Measurements from ENCODE around the gene TMEM40.

TMEM40 gene

DNA sequence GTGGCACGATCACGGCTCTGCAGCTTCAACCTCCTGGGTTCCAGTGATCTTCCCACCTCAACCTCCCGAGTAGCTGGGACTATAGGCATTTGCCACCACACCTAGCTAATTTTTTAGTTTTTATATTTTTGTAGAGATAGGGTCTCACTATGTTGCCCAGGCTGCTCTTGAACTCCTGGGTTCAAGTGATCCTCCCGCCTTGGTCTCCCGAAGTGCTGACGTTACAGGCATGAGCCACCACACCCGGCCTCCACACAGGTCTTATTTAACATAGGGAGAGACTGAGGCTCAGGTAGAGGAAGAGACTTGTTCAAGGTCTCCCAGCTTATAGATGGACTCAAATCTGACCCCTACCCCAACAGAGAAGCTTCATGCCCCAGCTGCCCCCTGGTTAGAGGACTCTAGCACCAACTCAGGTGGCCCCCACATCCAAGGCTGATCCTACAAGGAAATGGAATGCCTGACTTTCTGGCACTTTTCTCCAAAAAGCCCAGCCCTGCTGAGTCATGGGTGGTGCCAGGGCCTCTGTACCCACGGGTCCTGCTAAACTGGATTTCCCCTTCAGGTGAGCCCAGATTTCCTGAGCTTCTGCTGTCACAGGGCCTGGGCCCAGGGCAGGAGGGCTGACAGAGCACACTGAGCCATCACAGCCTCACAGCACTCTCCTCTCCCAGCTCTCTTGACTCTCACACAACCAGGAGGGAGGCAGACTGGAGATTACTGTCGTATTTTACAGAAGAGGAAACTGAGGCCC is 5.6 kb downstream of the TMEM40 start:
- Mint-ChIP-seq H3K36me3 (ENCODE audit: insufficient read depth) (no peaks in the 10 kb centered on the region), H3K4me1 (peaks cover 9% of the 10 kb centered on the region), H3K9me3 (no peaks in the 10 kb centered on the region), H3K27me3 (peaks cover 29% of the 10 kb centered on the region), H3K4me3 (no peak overlapping the region), H3K27ac (ENCODE audit: low read depth) (no peak overlapping the region)
- no peak for DNase-seq (ENCODE audit: low spot score in 2 of 2)
- ATAC-seq (replicated peaks; ENCODE audit: extremely low read depth, poor library complexity, severe bottlenecking) = no peak

GRCh38 chr3:12752809-12753208 is 6.2 kb downstream of the TMEM40 start:
- H3K27me3 Mint-ChIP-seq = peaks cover 29% of the 10 kb centered on the region
- no peaks in the 10 kb centered on the region for H3K9me3 Mint-ChIP-seq
- no peak overlapping the region for H3K4me3 Mint-ChIP-seq
- no peak for DNase-seq (ENCODE audit: low spot score in 2 of 2)
- no peak overlapping the region for H3K27ac Mint-ChIP-seq (ENCODE audit: low read depth)
- ATAC-seq (replicated peaks; ENCODE audit: extremely low read depth, poor library complexity, severe bottlenecking) = no peak
- H3K4me1 Mint-ChIP-seq = peaks cover 9% of the 10 kb centered on the region
- no peaks in the 10 kb centered on the region for H3K36me3 Mint-ChIP-seq (ENCODE audit: insufficient read depth)

DNA sequence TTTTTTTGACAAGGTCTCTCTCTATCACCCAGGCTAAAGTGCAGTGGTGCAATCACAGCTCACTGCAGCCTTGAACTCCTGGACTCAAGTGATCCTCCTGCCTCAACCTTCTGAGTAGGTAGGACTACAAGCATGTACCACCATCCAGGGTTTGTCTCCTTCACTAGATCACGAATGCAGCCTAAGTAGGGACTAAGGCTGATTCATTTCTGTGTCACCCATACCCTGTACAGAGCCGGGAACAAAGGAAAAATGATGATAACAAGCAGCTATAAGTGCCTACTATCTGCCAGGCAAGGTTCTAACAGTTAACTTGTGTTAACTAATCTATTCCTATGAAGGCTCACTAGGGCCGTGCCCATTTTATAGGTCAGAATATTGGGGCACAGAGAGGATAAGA is 7.0 kb downstream of the TMEM40 start:
- Mint-ChIP-seq H3K4me3 (no peak overlapping the region), H3K27me3 (peaks cover 26% of the 10 kb centered on the region)

DNA sequence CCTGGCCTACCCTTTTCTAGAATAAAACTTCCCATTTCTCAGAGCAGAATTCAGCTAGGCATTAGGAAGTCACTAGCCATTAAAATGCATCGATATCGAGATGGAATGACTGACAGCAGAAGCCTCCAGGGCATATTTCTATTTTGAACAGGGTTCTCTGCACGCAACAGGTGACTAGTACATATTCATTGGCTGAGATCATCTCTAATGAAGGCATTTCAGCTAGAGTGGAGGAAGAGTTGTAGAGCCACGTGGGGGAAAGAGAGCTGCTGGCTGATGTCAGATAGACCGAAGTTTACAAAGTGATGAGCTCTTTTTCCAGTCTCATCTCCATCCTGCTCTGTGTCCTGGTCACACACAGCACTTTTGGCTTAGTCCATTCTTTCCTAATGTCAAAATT is 7.5 kb downstream of the TMEM40 start:
- H3K36me3 Mint-ChIP-seq (ENCODE audit: insufficient read depth) = no peaks in the 10 kb centered on the region
- no peak for DNase-seq (ENCODE audit: low spot score in 2 of 2)
- no peak for ATAC-seq (replicated peaks; ENCODE audit: extremely low read depth, poor library complexity, severe bottlenecking)
- peaks cover 9% of the 10 kb centered on the region for H3K4me1 Mint-ChIP-seq
- peaks cover 26% of the 10 kb centered on the region for H3K27me3 Mint-ChIP-seq
- no peaks in the 10 kb centered on the region for H3K9me3 Mint-ChIP-seq
- H3K4me3 Mint-ChIP-seq = no peak overlapping the region
- H3K27ac Mint-ChIP-seq (ENCODE audit: low read depth) = no peak overlapping the region

More for the DNA sequence above, 7.0 kb downstream of the TMEM40 start:
- Mint-ChIP-seq H3K4me1 (peaks cover 9% of the 10 kb centered on the region), H3K36me3 (ENCODE audit: insufficient read depth) (no peaks in the 10 kb centered on the region), H3K9me3 (no peaks in the 10 kb centered on the region), H3K27ac (ENCODE audit: low read depth) (no peak overlapping the region)
- no peak for DNase-seq (ENCODE audit: low spot score in 2 of 2)
- no peak for ATAC-seq (replicated peaks; ENCODE audit: extremely low read depth, poor library complexity, severe bottlenecking)

- DNase-seq (ENCODE audit: low spot score in 2 of 2) = no peak
- Mint-ChIP-seq H3K4me3 (no peak overlapping the region), H3K27me3 (peaks cover 22% of the 10 kb centered on the region), H3K27ac (ENCODE audit: low read depth) (no peak overlapping the region), H3K36me3 (ENCODE audit: insufficient read depth) (no peaks in the 10 kb centered on the region), H3K9me3 (no peaks in the 10 kb centered on the region), H3K4me1 (peaks cover 6% of the 10 kb centered on the region)
- no peak for ATAC-seq (replicated peaks; ENCODE audit: extremely low read depth, poor library complexity, severe bottlenecking)
Measured at GRCh38 chr3:12750658-12751071, 8.4 kb downstream of the TMEM40 start.

DNA sequence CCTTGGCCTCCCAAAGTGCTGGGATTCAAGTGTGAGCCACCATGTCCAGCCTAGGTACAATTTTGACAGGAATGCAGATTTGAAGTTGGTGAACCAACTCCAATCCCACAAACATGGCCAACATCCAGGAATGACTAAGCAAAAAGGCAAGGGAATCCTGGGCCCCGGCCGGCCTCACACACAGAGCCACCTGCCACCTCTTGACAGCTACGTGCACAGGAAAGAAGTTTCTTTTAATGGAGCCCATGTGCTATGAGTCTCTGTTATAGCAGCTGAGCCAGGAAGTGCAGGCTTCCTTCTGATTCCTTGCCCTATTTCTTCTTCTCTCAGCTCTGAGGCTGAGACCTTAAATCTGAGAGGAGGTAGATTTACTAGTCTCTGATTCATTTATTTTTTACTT is 8.8 kb downstream of the TMEM40 start:
- H3K4me1 Mint-ChIP-seq = peaks cover 5% of the 10 kb centered on the region
- no peak overlapping the region for H3K27ac Mint-ChIP-seq (ENCODE audit: low read depth)
- DNase-seq (ENCODE audit: low spot score in 2 of 2) = no peak
- no peak for ATAC-seq (replicated peaks; ENCODE audit: extremely low read depth, poor library complexity, severe bottlenecking)
- H3K9me3 Mint-ChIP-seq = no peaks in the 10 kb centered on the region
- no peaks in the 10 kb centered on the region for H3K36me3 Mint-ChIP-seq (ENCODE audit: insufficient read depth)
- H3K4me3 Mint-ChIP-seq = no peak overlapping the region
- H3K27me3 Mint-ChIP-seq = peaks cover 18% of the 10 kb centered on the region

- Mint-ChIP-seq H3K9me3 (no peaks in the 10 kb centered on the region), H3K27ac (ENCODE audit: low read depth) (no peak overlapping the region), H3K4me3 (no peak overlapping the region), H3K27me3 (peaks cover 24% of the 10 kb centered on the region), H3K4me1 (peaks cover 5% of the 10 kb centered on the region), H3K36me3 (ENCODE audit: insufficient read depth) (no peaks in the 10 kb centered on the region)
- DNase-seq (ENCODE audit: low spot score in 2 of 2) (no peak), ATAC-seq (replicated peaks; ENCODE audit: extremely low read depth, poor library complexity, severe bottlenecking) (no peak)
Measured at GRCh38 chr3:12748477-12748876, 10.6 kb downstream of the TMEM40 start.

- no peaks in the 10 kb centered on the region for H3K9me3 Mint-ChIP-seq
- H3K27me3 Mint-ChIP-seq = peaks cover 39% of the 10 kb centered on the region
Measured at GRCh38 chr3:12746419-12746818, 12.6 kb downstream of the TMEM40 start.

DNA sequence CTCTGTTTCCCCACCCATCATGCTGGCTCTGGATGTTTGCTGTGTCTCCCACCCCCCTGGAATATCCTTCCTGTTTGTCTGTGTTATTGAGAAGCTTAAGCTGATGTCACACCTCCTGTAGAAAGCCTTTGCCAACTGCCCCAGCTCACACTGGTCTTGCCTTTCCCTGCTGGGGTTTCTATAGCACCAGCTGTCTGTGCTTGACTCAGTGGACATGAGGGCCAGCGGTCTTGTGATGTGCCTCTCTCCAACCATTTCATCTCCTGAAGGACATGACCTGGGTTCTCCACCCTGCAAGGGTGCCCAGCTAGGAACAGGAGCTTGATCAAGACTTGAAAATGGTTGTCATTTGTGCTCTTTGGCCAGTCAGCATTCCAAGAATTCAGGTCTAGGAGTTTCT is 14.7 kb downstream of the TMEM40 start:
- H3K27me3 Mint-ChIP-seq = peaks cover 47% of the 10 kb centered on the region
- ATAC-seq (replicated peaks; ENCODE audit: extremely low read depth, poor library complexity, severe bottlenecking) = no peak
- H3K27ac Mint-ChIP-seq (ENCODE audit: low read depth) = no peak overlapping the region
- H3K4me1 Mint-ChIP-seq = no peaks in the 10 kb centered on the region
- no peak for DNase-seq (ENCODE audit: low spot score in 2 of 2)
- H3K36me3 Mint-ChIP-seq (ENCODE audit: insufficient read depth) = no peaks in the 10 kb centered on the region
- H3K9me3 Mint-ChIP-seq = no peaks in the 10 kb centered on the region
- H3K4me3 Mint-ChIP-seq = no peak overlapping the region

More at GRCh38 chr3:12746419-12746818, 12.6 kb downstream of the TMEM40 start:
- H3K36me3 Mint-ChIP-seq (ENCODE audit: insufficient read depth) = no peaks in the 10 kb centered on the region
- ATAC-seq (replicated peaks; ENCODE audit: extremely low read depth, poor library complexity, severe bottlenecking) (no peak), DNase-seq (ENCODE audit: low spot score in 2 of 2) (no peak)
- peaks cover 5% of the 10 kb centered on the region for H3K4me1 Mint-ChIP-seq
- H3K4me3 Mint-ChIP-seq = no peak overlapping the region
- H3K27ac Mint-ChIP-seq (ENCODE audit: low read depth) = no peak overlapping the region

- H3K4me1 Mint-ChIP-seq = no peaks in the 10 kb centered on the region
- no peak for ATAC-seq (replicated peaks; ENCODE audit: extremely low read depth, poor library complexity, severe bottlenecking)
- no peak overlapping the region for H3K27ac Mint-ChIP-seq (ENCODE audit: low read depth)
Measured at GRCh38 chr3:12743583-12743982, 15.5 kb downstream of the TMEM40 start.

DNA sequence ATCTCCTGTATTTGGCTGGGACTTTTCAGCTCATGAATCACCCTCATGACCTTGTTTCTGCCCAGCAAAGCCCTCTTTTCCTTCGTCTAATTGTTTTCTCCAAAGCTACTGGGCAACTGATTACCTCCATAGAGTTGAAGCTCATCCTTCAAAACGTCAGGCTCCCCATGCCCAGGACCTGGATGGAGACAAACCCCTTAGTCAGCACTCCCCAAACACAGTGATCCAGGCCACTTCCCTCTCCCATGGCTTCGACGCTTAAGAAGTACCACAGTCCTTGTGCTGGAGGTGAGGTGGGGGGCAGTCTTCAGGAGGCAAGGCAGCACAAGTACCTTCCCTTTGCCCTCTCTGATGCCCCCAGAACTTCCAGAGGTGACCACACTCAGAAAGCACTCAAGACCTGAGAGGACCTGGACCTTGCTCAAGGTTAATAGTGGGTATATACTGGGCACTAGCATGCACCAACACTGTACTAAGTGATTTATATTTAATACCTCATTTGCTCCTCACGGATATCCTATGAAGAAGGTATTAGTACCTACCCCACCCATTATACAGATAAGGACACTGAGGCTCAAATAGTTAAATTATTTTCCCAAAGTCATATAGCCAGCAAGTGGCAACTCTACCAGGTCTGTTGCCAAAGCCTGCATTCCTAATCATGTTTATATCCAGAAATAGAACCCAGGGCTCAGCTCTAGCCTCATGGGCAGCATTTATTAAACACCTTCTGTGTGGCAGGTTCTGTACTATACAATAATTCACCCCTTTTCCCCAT is 16.5 kb downstream of the TMEM40 start:
- no peaks in the 10 kb centered on the region for H3K9me3 Mint-ChIP-seq
- H3K4me1 Mint-ChIP-seq = no peaks in the 10 kb centered on the region
- H3K36me3 Mint-ChIP-seq (ENCODE audit: insufficient read depth) = no peaks in the 10 kb centered on the region
- DNase-seq (ENCODE audit: low spot score in 2 of 2) (no peak), ATAC-seq (replicated peaks; ENCODE audit: extremely low read depth, poor library complexity, severe bottlenecking) (no peak)
- H3K27me3 Mint-ChIP-seq = peaks cover 47% of the 10 kb centered on the region
- no peak overlapping the region for H3K4me3 Mint-ChIP-seq
- H3K27ac Mint-ChIP-seq (ENCODE audit: low read depth) = no peak overlapping the region

More at GRCh38 chr3:12743583-12743982, 15.5 kb downstream of the TMEM40 start:
- no peak for DNase-seq (ENCODE audit: low spot score in 2 of 2)
- Mint-ChIP-seq H3K27me3 (peaks cover 47% of the 10 kb centered on the region), H3K9me3 (no peaks in the 10 kb centered on the region), H3K36me3 (ENCODE audit: insufficient read depth) (no peaks in the 10 kb centered on the region), H3K4me3 (no peak overlapping the region)

DNA sequence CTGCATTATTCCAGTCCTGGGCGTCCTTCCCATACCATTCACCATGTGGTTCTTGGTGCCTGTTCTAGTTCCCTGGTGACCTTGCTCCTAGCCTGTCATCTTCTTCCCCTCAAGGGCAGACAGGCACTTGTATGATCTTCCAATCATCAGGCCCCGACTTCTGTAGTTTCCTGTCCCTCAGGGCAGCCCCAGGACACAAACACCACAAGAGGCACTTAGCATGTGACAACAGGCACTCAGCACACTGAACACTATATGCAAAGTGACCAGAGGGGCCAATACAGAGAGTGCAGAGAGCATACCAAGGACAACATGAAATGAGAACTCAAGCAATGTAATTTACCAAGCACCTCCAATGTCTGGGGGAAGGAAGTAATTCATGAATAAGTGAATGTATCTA is 17.9 kb downstream of the TMEM40 start:
- peaks cover 38% of the 10 kb centered on the region for H3K27me3 Mint-ChIP-seq
- H3K4me1 Mint-ChIP-seq = no peaks in the 10 kb centered on the region
- ATAC-seq (replicated peaks; ENCODE audit: extremely low read depth, poor library complexity, severe bottlenecking) (no peak), DNase-seq (ENCODE audit: low spot score in 2 of 2) (no peak)
- no peak overlapping the region for H3K27ac Mint-ChIP-seq (ENCODE audit: low read depth)
- H3K36me3 Mint-ChIP-seq (ENCODE audit: insufficient read depth) = no peaks in the 10 kb centered on the region
- H3K9me3 Mint-ChIP-seq = no peaks in the 10 kb centered on the region
- H3K4me3 Mint-ChIP-seq = no peak overlapping the region

GRCh38 chr3:12737833-12738232 is 21.2 kb downstream of the TMEM40 start:
- H3K27me3 Mint-ChIP-seq = peaks cover 35% of the 10 kb centered on the region
- no peak for ATAC-seq (replicated peaks; ENCODE audit: extremely low read depth, poor library complexity, severe bottlenecking)

More at GRCh38 chr3:12737833-12738232, 21.2 kb downstream of the TMEM40 start:
- Mint-ChIP-seq H3K4me1 (no peaks in the 10 kb centered on the region), H3K9me3 (no peaks in the 10 kb centered on the region), H3K36me3 (ENCODE audit: insufficient read depth) (no peaks in the 10 kb centered on the region), H3K4me3 (no peak overlapping the region), H3K27ac (ENCODE audit: low read depth) (no peak overlapping the region)
- no peak for DNase-seq (ENCODE audit: low spot score in 2 of 2)

All from central memory CD8-positive, alpha-beta T cell (primary cell).